Spleen (tissue), 11 donors: ENCODE results near the gene MIDN. TPM values are rescaled to one million over a fixed set of nuclear protein-coding genes. Genes with fewer than 3 reads are reported as not detected.
A peak's percentile ranks its signal among the peaks of the same experiment; 100 is the strongest.

Source experiments
- DNase-seq: peaks from one replicate; pipeline ENCODE4 v3.0.0-alpha.2; 2020
- H3K27ac ChIP-seq, 8 donors: fragments of 200-600 bp; sonication (generic) in 7 of 8; 1 replicate in 4 of 8; 2 replicates in 4 of 8; pipeline versions ENCODE4 v1.5.0 to v1.8.0; 2016 to 2021; ENCODE audit warnings: inconsistent platforms in 4 of 8, mild to moderate bottlenecking in 4 of 8, moderate library complexity in 1 of 8
- H3K27me3 ChIP-seq, 7 donors: fragments of 200-600 bp; sonication (generic) in 6 of 7; replicated peaks in 1 of 7; 1 replicate in 4 of 7; 2 replicates in 3 of 7; pipeline versions ENCODE4 v1.5.0 to v1.8.0; 2016 to 2021; ENCODE audit warnings: inconsistent platforms in 3 of 7, mild to moderate bottlenecking in 1 of 7
- H3K36me3 ChIP-seq, 6 donors: fragments of 200-600 bp; sonication (generic) in 5 of 6; 1 replicate in 4 of 6; 2 replicates in 2 of 6; pipeline versions ENCODE4 v1.5.0 to v1.8.0; 2016 to 2021; ENCODE audit warnings: inconsistent platforms in 2 of 6
- H3K4me1 ChIP-seq, 6 donors: fragments of 200-600 bp; sonication (generic) in 5 of 6; 1 replicate in 3 of 6; 2 replicates in 3 of 6; pipeline versions ENCODE4 v1.5.0 to v1.8.0; 2016 to 2021; ENCODE audit warnings: inconsistent platforms in 3 of 6
- H3K4me3 ChIP-seq, 8 donors: fragments of 200-600 bp; sonication (generic) in 7 of 8; 1 replicate in 4 of 8; 2 replicates in 4 of 8; pipeline versions ENCODE4 v1.5.0 to v1.8.0; 2016 to 2021; ENCODE audit warnings: inconsistent platforms in 4 of 8, mild to moderate bottlenecking in 4 of 8, moderate library complexity in 2 of 8
- H3K9me3 ChIP-seq, 8 donors: fragments of 200-600 bp; sonication (generic) in 7 of 8; 1 replicate in 4 of 8; 2 replicates in 4 of 8; pipeline versions ENCODE4 v1.5.0 to v1.8.0; 2016 to 2021; ENCODE audit warnings: inconsistent platforms in 4 of 8
- CTCF ChIP-seq, 11 experiments: fragments of 200-600 bp in 7 of 11; fragments of 450-650 bp in 4 of 11; sonication (generic) in 4 of 11; IDR thresholded peaks in 8 of 11; conservative IDR thresholded peaks in 3 of 11; 1 replicate in 7 of 11; 2 replicates in 4 of 11; pipeline versions ENCODE4 v1.4.0 to v1.8.0; 2016 to 2021; ENCODE audit warnings: antibody characterized with exemption in 11 of 11, inconsistent platforms in 4 of 11, mild to moderate bottlenecking in 1 of 11
- POLR2A ChIP-seq, 3 donors: fragments of 450-650 bp; IDR thresholded peaks; one replicate each; pipeline ENCODE4 v1.5.1; 2017; ENCODE audit warnings: antibody characterized with exemption in 3 of 3, mild to moderate bottlenecking in 1 of 3
- POLR2AphosphoS5 ChIP-seq, 3 donors: sonication (generic); formaldehyde crosslinking; IDR thresholded peaks; one replicate each; pipeline ENCODE4 v1.5.1; 2017; ENCODE audit warnings: antibody characterized with exemption in 3 of 3
- WGBS, 5 donors: extraction: QIAGEN DNeasy Blood & Tissue Kit in 3 of 5; methylation state at CpG; one replicate each; pipeline versions ENCODE4 v1.1.5 to v1.1.7; 2013 to 2018; 5-methylcytosine and 5-hydroxymethylcytosine counted together
- intact Hi-C: fragments of 100-400 bp; cut with DNase I; formaldehyde crosslinking; loops from one replicate; pipeline ENCODE4 v1.15.0; 2023; ENCODE audit warnings: low total_unique reads
- polyA plus RNA-seq, 3 donors: library from polyadenylated mRNA; stranded (reverse); fragments of 200-250 nt; gene quantifications; one replicate each; pipeline ENCODE4 v1.2.1, GENCODE V29; 2013
- total RNA-seq, 7 donors: library from RNA; depleted of rRNA in 3 of 7; stranded (reverse); fragments of >200 nt in 3 of 7; fragmentation: NEBNext Ultra II Directional in 4 of 7; extraction: Animal tissue kit (Norgen Biotek cat#: 25700) in 4 of 7; gene quantifications; one replicate each; pipeline versions ENCODE4 v1.1.0 to v1.2.1, GENCODE V29; 2016 to 2021
- donor health status: healthy with polysubstance abuse.
- donor health status: DM: no; HTN: no; CAD: no; lungs with moderate emphysema.
- donor health status: DM: no; HTN: no; CAD: no.
- donor health status: Bipolar disorder and iron deficiency.
- donor health status: healthy.
- donor health status: DM: no; HTN: no; CAD: no.
- donor health status: DM: yes; HTN: yes; CAD: no.

The MIDN gene
- total and polyA plus RNA-seq, 10 donors: 16.5 to 223 (median 86.7) TPM

GRCh38 chr19:1250437-1251260 lies 2.3 kb downstream of the MIDN start:
- TF ChIP-seq POLR2A (IDR thresholded peaks at IDR 0.05) (no peak), CTCF (IDR thresholded peaks at IDR 0.05 in 8 of 11, conservative IDR thresholded peaks at IDR 0.05 in 3 of 11) (peak in 1 of 11 experiments; percentile 16), POLR2AphosphoS5 (IDR thresholded peaks at IDR 0.05) (peak in 1 of 3 donors; percentile 62)
- peak; percentile 93 for DNase-seq
- WGBS, 5 donors: 0 to 1% (median 1%) methylated on average over 19 to 90 of the region's 90 CpGs

GRCh38 chr19:1251330-1252220 lies 3.2 kb downstream of the MIDN start:
- peaks cover 42 to 74% (median 66%) of the 10 kb centered on the region in 6 donors for H3K4me1 ChIP-seq
- whole genome bisulfite sequencing, 5 donors: 0 to 2% (median 1%) methylated on average over 20 to 41 of the region's 41 CpGs
- intact Hi-C loops: no loop called here
- peak overlapping the region; percentile 91 to 99 (median 98) for H3K4me3 ChIP-seq
- TF ChIP-seq POLR2AphosphoS5 (IDR thresholded peaks at IDR 0.05) (peak; percentile 84 to 86 (median 86)), POLR2A (IDR thresholded peaks at IDR 0.05) (peak in 1 of 3 donors; percentile 59), CTCF (IDR thresholded peaks at IDR 0.05 in 8 of 11, conservative IDR thresholded peaks at IDR 0.05 in 3 of 11) (peak in 1 of 11 experiments; percentile 6)
- peak overlapping the region; percentile 95 to 100 (median 99) for H3K27ac ChIP-seq
- H3K36me3 ChIP-seq: peaks cover 8 to 60% (median 45%) of the 10 kb centered on the region in 6 donors
- H3K27me3 ChIP-seq: no peaks in the 10 kb centered on the region
- H3K9me3 ChIP-seq: no peaks in the 10 kb centered on the region
- peak; percentile 96 for DNase-seq

More at GRCh38 chr19:1250437-1251260, 2.3 kb downstream of the MIDN start:
- Histone ChIP-seq H3K4me3 (peak overlapping the region; percentile 91 to 99 (median 98)), H3K27ac (peak overlapping the region; percentile 95 to 100 (median 99)), H3K36me3 (peaks cover 5 to 51% (median 35%) of the 10 kb centered on the region in 6 donors), H3K9me3 (no peaks in the 10 kb centered on the region), H3K27me3 (no peaks in the 10 kb centered on the region), H3K4me1 (peaks cover 37 to 74% (median 66%) of the 10 kb centered on the region in 6 donors)
- intact Hi-C loops: no loop called here

GRCh38 chr19:1252221-1252820 lies 3.9 kb downstream of the MIDN start:
- H3K4me1 ChIP-seq: peaks cover 48 to 74% (median 70%) of the 10 kb centered on the region in 6 donors
- 1% methylated on average over 24 to 30 of the region's 30 CpGs for WGBS, 5 donors
- peaks cover 8 to 68% (median 52%) of the 10 kb centered on the region in 6 donors for H3K36me3 ChIP-seq

More at GRCh38 chr19:1252221-1252820, 3.9 kb downstream of the MIDN start:
- H3K9me3 ChIP-seq: no peaks in the 10 kb centered on the region
- intact Hi-C loops: no loop called here
- peak; percentile 76 to 83 (median 80) for TF ChIP-seq POLR2AphosphoS5 (IDR thresholded peaks at IDR 0.05)
- TF ChIP-seq CTCF (IDR thresholded peaks at IDR 0.05 in 8 of 11, conservative IDR thresholded peaks at IDR 0.05 in 3 of 11): no peak
- H3K27me3 ChIP-seq: no peaks in the 10 kb centered on the region
- peak; percentile 96 for DNase-seq
- peak overlapping the region; percentile 91 to 99 (median 98) for H3K4me3 ChIP-seq
- H3K27ac ChIP-seq: peak overlapping the region; percentile 95 to 100 (median 99)
